ENCODE results near the gene CNOT6.

- TF ChIP-seq POLR2A (IDR thresholded peaks at IDR 0.05) (no peak), CTCF (IDR thresholded peaks at IDR 0.05) (no peak), POLR2AphosphoS5 (IDR thresholded peaks at IDR 0.05) (no peak)
Measured at GRCh38 chr5:180527659-180528058, 33.5 kb downstream of the CNOT6 start.
